Activated naive CD4-positive, alpha-beta T cell treated with anti-CD3 and anti-CD28 coated beads, Interleukin-2, amount 10 ng/mL, durations not matched to agents 7 days and 5 days (primary cell): ENCODE data around the gene MRPL49.

ENCODE experiments used
- CTCF ChIA-PET: fragments of 350-600 bp; sonication (Branson Sonifier 250); formaldehyde crosslinking; loops from one replicate; lab custom pipeline; 2021; ENCODE audit warnings: antibody characterized with exemption; lab: Charles Lee
- DNase-seq: peaks from one replicate; pipeline ENCODE4 v3.0.0-alpha.2; 2020
- H3K27ac Mint-ChIP-seq: one replicate; pipeline ENCODE4 v1.8.0; 2021; ENCODE audit warnings: mild to moderate bottlenecking, moderate library complexity, mixed read lengths
- H3K27me3 Mint-ChIP-seq: one replicate; pipeline ENCODE4 v1.8.0; 2021; ENCODE audit warnings: mild to moderate bottlenecking, mixed read lengths
- H3K36me3 Mint-ChIP-seq: one replicate; pipeline ENCODE4 v1.8.0; 2021; ENCODE audit warnings: mixed read lengths
- H3K4me1 Mint-ChIP-seq: one replicate; pipeline ENCODE4 v1.8.0; 2021; ENCODE audit warnings: mixed read lengths
- H3K4me3 Mint-ChIP-seq: one replicate; pipeline ENCODE4 v1.8.0; 2021; ENCODE audit warnings: mild to moderate bottlenecking, moderate library complexity, mixed read lengths
- H3K9me3 Mint-ChIP-seq: one replicate; pipeline ENCODE4 v1.8.0; 2021; ENCODE audit warnings: mixed read lengths

Gene MRPL49

DNA sequence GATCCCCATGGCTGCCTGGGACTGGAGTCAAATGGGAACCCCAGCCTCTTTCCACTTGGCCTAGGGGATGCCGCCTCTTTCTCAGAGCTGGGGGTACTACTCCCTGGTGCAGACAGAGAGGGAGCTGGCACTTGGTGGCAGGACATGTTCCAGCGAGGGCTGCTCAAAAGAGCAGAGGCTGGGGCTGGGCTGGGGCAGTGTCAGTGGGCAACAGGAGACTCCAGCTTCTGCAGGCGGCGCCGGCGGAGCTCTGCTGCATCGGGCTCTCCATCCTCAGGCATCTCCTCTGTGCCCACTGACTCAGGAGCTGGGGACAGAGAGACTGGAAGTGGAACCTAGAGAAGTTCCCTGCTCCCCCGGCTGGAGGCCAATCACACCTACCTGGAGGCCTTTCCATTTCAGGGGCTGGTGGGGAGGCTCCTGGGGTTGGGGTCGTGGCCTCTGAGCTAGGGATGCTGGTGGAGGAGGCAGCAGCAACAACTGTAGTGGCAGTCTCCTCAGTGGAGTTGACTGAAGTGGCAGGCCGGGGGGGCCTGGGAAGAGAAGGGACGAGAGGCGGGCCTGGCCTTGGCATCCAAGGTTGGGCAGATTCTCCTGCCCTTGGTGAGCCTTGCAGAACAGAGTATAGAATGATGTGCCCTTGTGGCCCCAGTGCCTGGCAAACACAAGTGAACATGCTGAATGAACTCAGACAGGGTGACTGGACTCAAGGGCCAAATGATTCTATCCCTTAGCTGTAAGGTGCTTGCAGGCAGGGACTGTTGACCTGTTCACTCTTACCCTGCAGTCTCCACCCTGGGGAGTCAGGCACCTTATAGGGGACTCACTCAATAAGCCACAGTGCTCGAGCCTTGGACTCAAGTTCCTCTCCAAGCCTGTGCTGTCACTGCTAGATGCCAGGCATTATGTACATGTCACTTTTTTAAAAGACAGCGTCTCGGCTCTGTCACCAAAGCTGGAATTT is 6.3 kb downstream of the MRPL49 start:
- no peak overlapping the region for H3K4me3 Mint-ChIP-seq
- DNase-seq, result no peak
- no peaks in the 10 kb centered on the region for H3K9me3 Mint-ChIP-seq
- CTCF ChIA-PET, result interaction anchor here (0.9 kb wide), 1 partner anchor 53 kb away, joined by 4 read pairs; no protein-coding TSS in a partner anchor
- H3K36me3 Mint-ChIP-seq, result peaks cover 50% of the 10 kb centered on the region
- peak overlapping the region; percentile 37 for H3K27ac Mint-ChIP-seq
- H3K27me3 Mint-ChIP-seq, result no peaks in the 10 kb centered on the region
- peaks cover 29% of the 10 kb centered on the region for H3K4me1 Mint-ChIP-seq

DNA sequence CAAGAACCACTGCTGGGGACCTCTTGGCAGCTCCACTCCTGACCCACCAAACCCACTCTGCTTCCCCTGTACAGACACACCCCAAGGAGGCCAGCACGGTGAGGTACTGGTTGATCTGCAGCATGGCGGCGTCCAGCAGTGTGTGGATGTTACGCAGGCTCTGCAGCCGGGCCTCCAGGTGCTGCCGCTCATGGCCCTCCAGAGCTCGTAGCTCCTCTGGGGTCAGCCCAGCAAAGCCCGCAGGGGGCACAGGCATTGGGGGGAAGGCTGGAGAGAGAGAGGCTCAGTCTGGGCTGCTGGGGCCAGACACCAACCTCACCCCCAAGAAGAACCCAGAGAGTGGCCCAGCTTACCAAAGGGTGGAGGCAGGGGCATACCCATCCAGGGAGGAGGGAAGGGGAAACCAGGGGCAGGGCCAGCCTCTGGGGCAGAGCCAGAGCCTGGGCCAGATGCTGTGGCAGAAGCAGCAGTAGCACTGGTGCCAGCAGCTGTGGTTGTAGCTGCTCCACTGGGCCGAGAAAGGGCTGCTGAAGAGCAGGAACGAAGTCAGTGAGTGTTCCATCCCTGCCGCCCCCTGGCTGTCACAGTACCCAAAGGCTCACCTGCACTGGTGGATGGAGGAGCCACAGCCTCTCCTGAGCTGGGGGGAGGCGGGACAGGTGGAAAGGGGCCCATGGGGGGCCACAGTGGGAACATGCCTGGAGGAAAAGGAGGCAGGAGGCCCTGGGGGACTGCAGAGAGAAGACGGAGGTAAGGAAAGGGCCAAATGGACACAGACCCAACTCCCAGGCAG is 7.7 kb downstream of the MRPL49 start:
- CTCF ChIA-PET, result no interaction called here
- Mint-ChIP-seq H3K9me3 (no peaks in the 10 kb centered on the region), H3K27ac (no peak overlapping the region), H3K4me3 (no peak overlapping the region), H3K36me3 (peaks cover 45% of the 10 kb centered on the region), H3K4me1 (peaks cover 22% of the 10 kb centered on the region), H3K27me3 (no peaks in the 10 kb centered on the region)
- no peak for DNase-seq

DNA sequence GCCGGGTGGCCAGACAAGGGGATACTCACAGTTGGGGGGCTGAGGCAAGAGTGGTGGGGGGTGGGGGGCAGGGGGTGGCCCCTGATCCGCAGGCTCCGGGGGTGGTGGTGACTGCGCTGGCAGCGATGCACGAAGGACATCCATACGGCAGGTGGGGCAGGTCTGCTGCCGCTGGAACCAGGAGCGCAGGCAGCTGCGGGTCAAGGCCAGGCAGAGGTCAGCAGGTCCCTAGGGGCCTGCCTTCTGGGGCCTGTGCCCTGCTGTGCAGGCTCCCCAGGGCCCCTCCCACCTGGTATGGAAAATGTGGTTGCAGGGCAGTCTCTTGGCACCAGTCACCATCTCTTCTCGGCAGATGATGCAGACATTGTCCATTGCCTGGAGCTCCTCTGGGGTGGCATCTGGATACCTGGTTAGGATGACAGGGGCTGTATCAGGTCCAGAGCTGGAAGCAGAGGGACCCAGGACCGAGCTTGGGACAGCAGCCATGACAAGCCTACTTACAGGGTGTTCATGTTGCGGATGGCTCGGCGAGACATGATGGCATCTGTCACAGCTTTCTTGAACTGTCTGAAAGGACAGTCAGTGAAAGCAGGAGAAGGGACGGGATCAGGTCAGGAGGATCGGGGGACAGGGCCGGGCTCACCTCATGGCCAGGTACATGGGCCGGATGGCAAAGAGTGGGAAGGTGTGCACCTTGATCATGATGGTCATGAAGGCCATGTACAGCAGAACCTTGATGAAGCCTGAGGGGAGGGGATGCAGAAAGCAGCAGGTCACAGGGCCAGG is 8.7 kb downstream of the MRPL49 start:
- H3K9me3 Mint-ChIP-seq, result no peaks in the 10 kb centered on the region
- H3K36me3 Mint-ChIP-seq, result peaks cover 37% of the 10 kb centered on the region
- CTCF ChIA-PET, result interaction anchor here (0.7 kb wide), 1 partner anchor 379 kb away, joined by 3 read pairs; no protein-coding TSS in a partner anchor
- H3K4me1 Mint-ChIP-seq, result peaks cover 28% of the 10 kb centered on the region
- no peak for DNase-seq
- no peak overlapping the region for H3K27ac Mint-ChIP-seq
- no peaks in the 10 kb centered on the region for H3K27me3 Mint-ChIP-seq
- peak overlapping the region; percentile 15 for H3K4me3 Mint-ChIP-seq

DNA sequence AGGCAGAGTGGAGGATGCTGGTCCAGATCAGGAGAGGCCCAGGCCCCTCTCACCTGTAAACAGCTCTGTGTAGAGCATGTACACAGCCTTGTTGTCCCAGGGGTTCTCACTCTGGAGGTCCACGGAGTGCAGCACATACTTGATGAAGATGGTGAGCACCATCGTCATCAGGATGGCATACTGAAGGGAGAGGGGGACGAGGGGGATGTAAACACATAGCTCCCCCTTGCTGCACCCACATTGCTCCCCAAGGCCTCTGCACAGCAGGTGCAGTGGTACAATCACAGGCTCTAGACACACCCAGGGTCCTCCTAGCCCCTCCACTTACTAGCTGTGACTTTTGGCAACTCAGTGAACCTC is 9.3 kb downstream of the MRPL49 start:
- peak overlapping the region; percentile 15 for H3K4me3 Mint-ChIP-seq
- H3K27me3 Mint-ChIP-seq, result no peaks in the 10 kb centered on the region
- CTCF ChIA-PET, result interaction anchor here (0.7 kb wide), 1 partner anchor 378 kb away, joined by 3 read pairs; no protein-coding TSS in a partner anchor
- H3K4me1 Mint-ChIP-seq, result peaks cover 34% of the 10 kb centered on the region
- H3K9me3 Mint-ChIP-seq, result no peaks in the 10 kb centered on the region
- no peak overlapping the region for H3K27ac Mint-ChIP-seq
- peaks cover 35% of the 10 kb centered on the region for H3K36me3 Mint-ChIP-seq
- DNase-seq, result no peak

DNA sequence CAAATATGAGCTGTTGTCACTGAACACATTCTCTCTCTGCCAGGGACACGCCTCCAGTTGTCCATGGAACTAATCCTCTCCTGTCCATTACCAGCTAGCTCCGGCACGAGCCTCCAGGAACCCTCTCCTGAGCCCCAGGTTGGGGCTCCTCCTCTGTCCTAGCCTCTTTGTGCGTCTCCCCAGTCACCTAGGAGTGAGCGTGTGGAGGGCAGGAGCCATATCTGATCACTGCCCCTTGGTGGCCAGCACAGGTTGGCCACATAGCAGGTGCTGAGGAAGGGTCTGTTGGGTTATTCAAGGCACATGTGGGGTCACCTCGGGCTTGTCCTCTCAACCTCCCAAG is 9.7 kb downstream of the MRPL49 start:
- Mint-ChIP-seq H3K27ac (no peak overlapping the region), H3K4me3 (peak overlapping the region; percentile 10), H3K36me3 (peaks cover 31% of the 10 kb centered on the region), H3K9me3 (no peaks in the 10 kb centered on the region), H3K4me1 (peaks cover 37% of the 10 kb centered on the region), H3K27me3 (no peaks in the 10 kb centered on the region)
- CTCF ChIA-PET, result interaction anchor here (0.7 kb wide), 1 partner anchor 378 kb away, joined by 3 read pairs; no protein-coding TSS in a partner anchor
- no peak for DNase-seq

DNA sequence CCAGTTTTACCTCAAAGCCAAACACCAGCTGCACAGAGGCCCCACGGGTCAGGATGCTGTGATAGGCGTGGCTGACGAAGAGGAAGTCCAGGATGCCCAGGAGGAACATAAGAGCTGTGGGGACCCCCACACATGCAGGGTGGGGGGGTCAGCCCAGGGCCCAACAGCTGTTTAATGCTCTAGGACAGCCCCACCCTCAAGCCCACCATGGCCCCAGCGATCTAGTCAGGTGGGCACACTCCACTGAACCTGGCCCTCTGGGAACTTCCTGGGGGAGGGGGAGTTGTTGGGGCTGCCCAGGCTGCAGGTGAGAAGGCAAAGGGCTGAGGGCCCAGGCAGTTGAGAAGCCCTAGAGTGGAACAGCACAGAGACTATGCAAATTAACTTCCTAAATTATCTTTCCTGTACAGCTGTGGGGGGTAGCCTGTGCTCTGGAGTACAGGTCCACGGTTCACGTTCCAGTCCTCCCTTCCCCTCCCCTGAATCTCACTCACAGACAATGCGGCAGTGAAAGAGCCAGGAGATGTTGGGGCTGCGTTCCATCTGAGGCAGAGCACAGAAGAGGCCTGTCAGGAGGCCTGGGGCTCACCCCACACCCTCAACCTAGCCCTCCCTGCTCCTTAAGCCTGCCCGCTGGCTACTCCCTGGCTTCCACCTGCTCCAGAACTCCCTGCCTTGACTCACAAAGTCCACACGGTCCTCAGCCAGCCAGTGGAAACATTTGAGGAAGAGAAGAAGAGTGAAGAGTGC is 10.3 kb downstream of the MRPL49 start:
- CTCF ChIA-PET, result no interaction called here
- peak overlapping the region; percentile 100 for H3K27ac Mint-ChIP-seq
- H3K4me3 Mint-ChIP-seq, result peak overlapping the region; percentile 99
- peaks cover 40% of the 10 kb centered on the region for H3K4me1 Mint-ChIP-seq
- H3K27me3 Mint-ChIP-seq, result no peaks in the 10 kb centered on the region
- no peak for DNase-seq
- peaks cover 27% of the 10 kb centered on the region for H3K36me3 Mint-ChIP-seq
- H3K9me3 Mint-ChIP-seq, result no peaks in the 10 kb centered on the region

DNA sequence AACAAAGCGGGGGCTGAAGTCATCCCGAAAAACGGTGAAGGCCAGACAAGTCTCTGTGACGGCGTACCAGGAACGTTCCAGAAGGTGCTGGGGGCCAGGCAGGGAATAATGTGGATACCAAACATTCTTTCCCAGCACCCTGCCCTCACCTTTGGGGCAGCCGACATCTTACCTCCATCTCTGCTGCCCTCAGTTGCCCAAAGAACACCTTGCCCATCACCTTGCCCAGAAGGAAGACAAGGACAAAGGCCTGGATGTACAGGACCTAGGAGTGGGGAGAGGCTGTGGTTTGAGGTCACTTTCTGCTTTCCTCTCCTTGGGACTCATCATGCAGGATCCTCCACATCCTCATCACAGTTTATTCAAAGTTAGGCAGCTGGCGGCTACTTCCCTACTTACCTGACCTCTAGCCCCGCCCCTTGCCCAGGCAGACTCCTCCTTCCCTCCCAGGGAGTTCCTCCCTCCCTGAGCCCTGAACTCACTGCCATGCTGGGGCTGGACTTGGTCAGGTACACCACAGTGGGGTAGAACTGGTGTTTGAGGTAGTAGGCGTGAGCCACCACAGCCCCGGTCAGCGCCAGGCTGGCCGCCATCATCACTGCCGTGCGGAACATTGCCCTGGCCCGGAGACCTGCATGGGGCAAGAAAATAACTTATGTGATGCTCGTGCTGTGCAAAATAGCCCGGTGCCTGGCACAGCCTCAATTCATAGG is 11.0 kb downstream of the MRPL49 start:
- CTCF ChIA-PET, result interaction anchor here (3.3 kb wide), 1 partner anchor 12 kb away, joined by 9 read pairs; the partner anchor contains the start of genes FAU and MRPL49
- H3K4me1 Mint-ChIP-seq, result peaks cover 42% of the 10 kb centered on the region
- peak overlapping the region; percentile 100 for H3K27ac Mint-ChIP-seq
- H3K27me3 Mint-ChIP-seq, result no peaks in the 10 kb centered on the region
- peak overlapping the region; percentile 99 for H3K4me3 Mint-ChIP-seq
- no peaks in the 10 kb centered on the region for H3K9me3 Mint-ChIP-seq
- peaks cover 23% of the 10 kb centered on the region for H3K36me3 Mint-ChIP-seq
- peak; percentile 81 for DNase-seq

DNA sequence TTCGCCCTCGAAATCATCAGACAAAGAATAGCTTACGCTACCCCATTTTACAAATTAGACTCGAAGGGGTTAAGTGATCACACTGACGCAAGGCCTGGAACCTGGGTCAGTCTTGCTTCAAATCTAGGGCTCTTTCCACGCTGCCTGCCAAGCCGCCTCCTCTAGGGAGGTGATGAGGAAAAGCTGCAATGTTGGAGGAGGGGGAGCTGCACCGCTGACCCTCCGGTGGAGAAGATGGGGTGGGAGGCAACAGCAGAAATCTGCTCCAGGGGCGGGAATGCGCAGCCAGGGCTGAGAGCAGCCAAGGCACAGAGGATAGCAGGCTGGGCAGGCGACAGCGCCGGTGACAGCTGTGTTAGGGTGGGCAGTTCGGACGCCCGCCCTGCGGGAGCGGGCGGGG is 11.6 kb downstream of the MRPL49 start:
- H3K4me1 Mint-ChIP-seq, result peaks cover 42% of the 10 kb centered on the region
- CTCF ChIA-PET, result interaction anchor here (3.3 kb wide), 1 partner anchor 12 kb away, joined by 9 read pairs; the partner anchor contains the start of genes FAU and MRPL49
- H3K9me3 Mint-ChIP-seq, result no peaks in the 10 kb centered on the region
- peak overlapping the region; percentile 99 for H3K4me3 Mint-ChIP-seq
- peak; percentile 41 for DNase-seq
- peaks cover 23% of the 10 kb centered on the region for H3K36me3 Mint-ChIP-seq
- H3K27ac Mint-ChIP-seq, result peak overlapping the region; percentile 100
- no peaks in the 10 kb centered on the region for H3K27me3 Mint-ChIP-seq

DNA sequence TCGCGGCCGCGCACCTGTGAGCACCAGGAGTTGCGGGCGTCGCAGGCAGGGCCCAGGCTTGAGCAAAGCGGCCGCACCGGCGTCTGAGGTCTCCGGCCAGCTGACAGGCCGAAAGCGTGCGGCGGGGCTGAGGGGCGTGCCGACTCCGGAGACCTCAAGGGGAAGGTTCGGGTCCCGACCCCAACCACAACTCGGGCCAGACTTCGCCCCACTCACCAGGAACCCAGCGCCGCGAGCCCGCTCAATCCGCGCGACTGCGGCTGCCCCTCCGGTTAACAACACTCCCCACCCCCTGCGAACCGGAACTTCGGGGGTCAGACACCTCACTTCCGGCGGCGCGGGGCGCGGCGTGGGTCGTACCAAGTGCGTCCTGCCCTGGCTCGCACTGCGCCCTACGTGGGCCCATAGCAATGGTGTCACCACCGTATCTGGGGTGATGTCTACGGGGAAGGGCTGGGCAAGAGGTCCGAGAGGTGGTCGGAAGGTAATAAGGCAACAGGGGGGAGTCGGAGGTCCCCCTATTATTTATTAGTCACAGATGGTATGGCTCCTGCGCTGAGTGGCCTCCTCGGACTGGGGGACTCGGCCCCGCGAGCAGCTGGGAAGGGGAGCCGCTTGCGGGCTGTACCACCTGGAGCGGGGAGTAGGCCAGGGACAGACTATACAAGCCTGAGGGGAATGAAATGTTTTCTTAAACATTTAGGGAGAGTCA is 12.3 kb downstream of the MRPL49 start, which contains the start of gene SYVN1:
Gene SYVN1, minus strand, starts transcription at position 280 of the 712 bp plus-strand sequence. CDS start 918 bp downstream, outside the sequence.
- Mint-ChIP-seq H3K27me3 (no peaks in the 10 kb centered on the region), H3K9me3 (no peaks in the 10 kb centered on the region), H3K27ac (peak within 1 kb of the TSS; percentile 100), H3K4me3 (peak within 1 kb of the TSS; percentile 99), H3K36me3 (peaks cover 23% of the 10 kb centered on the region), H3K4me1 (peaks cover 42% of the 10 kb centered on the region)
- peak; percentile 95 for DNase-seq
- CTCF ChIA-PET, result interaction anchor here (1.3 to 3.3 kb wide), 2 partner anchors 13 to 22 kb away, joined by 3 to 9 read pairs; partner anchors contain the start of genes FAU and MRPL49

DNA sequence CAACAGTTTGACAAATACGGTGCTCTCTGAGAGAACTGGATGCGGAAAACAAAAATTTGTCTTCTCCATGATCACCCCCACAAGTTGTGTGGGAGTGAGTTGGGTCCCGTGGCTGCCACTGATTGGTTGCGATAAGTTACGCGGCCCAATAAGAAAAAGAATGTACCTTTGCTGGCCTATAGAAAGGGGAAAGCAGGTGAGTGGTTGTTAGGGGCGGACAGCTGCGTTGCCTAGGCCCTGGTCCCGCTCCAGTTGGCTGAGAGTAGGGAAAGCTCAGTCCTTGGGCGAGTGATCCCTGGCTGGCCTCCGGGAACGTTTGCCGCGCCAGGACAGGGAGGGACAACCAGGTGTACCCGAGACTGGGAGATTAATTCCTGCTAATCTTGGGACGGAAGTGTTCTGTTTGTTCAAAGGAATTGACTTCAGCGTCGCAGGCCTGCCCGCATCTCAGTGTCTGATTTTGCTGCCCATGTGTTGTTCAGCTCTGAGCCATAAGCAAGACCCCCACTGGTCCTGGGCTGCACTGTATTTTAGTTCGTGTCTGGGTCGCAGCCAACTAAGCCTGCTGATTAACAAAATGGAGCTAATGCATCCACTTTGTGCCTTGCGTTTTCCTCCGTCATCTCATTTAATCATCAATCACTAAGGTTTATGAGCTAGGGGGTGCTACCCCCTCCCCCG is 13.0 kb downstream of the MRPL49 start:
- DNase-seq, result peak; percentile 93
- Mint-ChIP-seq H3K4me1 (peaks cover 42% of the 10 kb centered on the region), H3K9me3 (no peaks in the 10 kb centered on the region), H3K4me3 (peak overlapping the region; percentile 99), H3K27ac (peak overlapping the region; percentile 100), H3K27me3 (no peaks in the 10 kb centered on the region), H3K36me3 (peaks cover 22% of the 10 kb centered on the region)
- CTCF ChIA-PET, result interaction anchor here (0.9 to 3.3 kb wide), 4 partner anchors 14 to 197 kb away, joined by 3 to 9 read pairs (median 6); partner anchors contain the start of genes FAU and MRPL49

DNA sequence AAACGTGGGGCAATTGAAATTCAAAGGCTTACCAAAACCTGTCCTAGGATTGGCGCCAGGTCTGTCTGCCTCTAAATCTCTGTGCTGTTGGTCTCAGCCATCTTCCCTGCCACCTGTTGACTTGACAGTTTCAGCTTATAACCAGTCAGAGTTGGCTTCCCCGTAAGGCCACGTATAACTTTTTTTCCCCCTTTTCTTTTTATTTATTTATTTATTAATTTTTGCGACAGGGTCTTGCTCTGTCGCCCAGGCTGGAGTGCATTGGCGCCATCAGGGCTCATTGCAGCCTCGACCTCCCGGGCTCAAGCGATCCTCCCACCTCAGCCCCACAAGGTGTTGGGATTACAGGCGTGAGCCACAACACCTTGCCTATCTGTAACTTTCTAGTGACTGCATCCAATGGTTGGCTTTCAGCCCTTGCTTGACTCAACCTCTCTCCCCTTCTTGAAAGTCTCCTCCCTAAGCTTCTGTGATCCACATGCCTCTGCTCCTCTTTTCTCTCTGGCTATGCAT is 13.6 kb downstream of the MRPL49 start:
- peaks cover 18% of the 10 kb centered on the region for H3K36me3 Mint-ChIP-seq
- peaks cover 42% of the 10 kb centered on the region for H3K4me1 Mint-ChIP-seq
- H3K27ac Mint-ChIP-seq, result peak overlapping the region; percentile 100
- no peaks in the 10 kb centered on the region for H3K27me3 Mint-ChIP-seq
- peak overlapping the region; percentile 99 for H3K4me3 Mint-ChIP-seq
- H3K9me3 Mint-ChIP-seq, result no peaks in the 10 kb centered on the region
- no peak for DNase-seq
- CTCF ChIA-PET, result interaction anchor here (0.9 to 3.3 kb wide), 4 partner anchors 14 to 196 kb away, joined by 4 to 9 read pairs (median 7); partner anchors contain the start of genes FAU and MRPL49
